Upper lobe of right lung (tissue), 1 donor: ENCODE measurements around the gene RNASEH2A. TPM values are rescaled to one million over a fixed set of nuclear protein-coding genes. Genes with fewer than 3 reads are reported as not detected.

Source experiments
- ATAC-seq: fragments of 200-7000 bp; cut with Tn5 transposase; one replicate; pipeline ENCODE4 v1.9.1; 2020; ENCODE audit warnings: mild to moderate bottlenecking, moderate library complexity
- DNase-seq: peaks from one replicate; pipeline ENCODE4 v3.0.0-alpha.2; 2020
- H3K27ac ChIP-seq: fragments of 200-600 bp; one replicate; pipeline ENCODE4 v1.8.0; 2022
- H3K27me3 ChIP-seq: fragments of 200-600 bp; one replicate; pipeline ENCODE4 v1.8.0; 2022; ENCODE audit warnings: mild to moderate bottlenecking
- H3K36me3 ChIP-seq: fragments of 200-600 bp; one replicate; pipeline ENCODE4 v1.8.0; 2022
- H3K4me1 ChIP-seq: fragments of 200-600 bp; one replicate; pipeline ENCODE4 v1.8.0; 2022
- H3K4me3 ChIP-seq: fragments of 200-600 bp; one replicate; pipeline ENCODE4 v1.8.0; 2022; ENCODE audit warnings: mild to moderate bottlenecking
- H3K9me3 ChIP-seq: fragments of 200-600 bp; one replicate; pipeline ENCODE4 v1.8.0; 2022
- intact Hi-C: fragments of 100-400 bp; cut with DNase I; formaldehyde crosslinking; loops from one replicate; pipeline ENCODE4 v1.11.0; 2022
- total RNA-seq: library from RNA; stranded (reverse); fragmentation: NEBNext Ultra II Directional; extraction: Animal tissue kit (Norgen Biotek cat#: 25700); gene quantifications from one replicate; pipeline ENCODE4 v1.2.1, GENCODE V29; 2021
- TF ChIP-seq, protein P1 (sequence below): fragments of 200-600 bp; IDR thresholded peaks from one replicate; pipeline ENCODE4 v1.8.0; 2022; ENCODE audit warnings: antibody characterized with exemption
- donor health status: DM: no; HTN: yes; CAD: no; lungs with severe emphysema.

The RNASEH2A gene
- total RNA-seq, 1 donor from 2014 or later, result 7.4 TPM

- Histone ChIP-seq H3K4me1 (peaks cover 43% of the 10 kb centered on the region), H3K27ac (peak overlapping the region; percentile 100), H3K9me3 (no peaks in the 10 kb centered on the region), H3K27me3 (no peaks in the 10 kb centered on the region), H3K36me3 (no peaks in the 10 kb centered on the region), H3K4me3 (peak overlapping the region; percentile 88)
- DNase-seq (peak; percentile 99), ATAC-seq (peak; percentile 58)
- TF ChIP-seq, protein P1, sequence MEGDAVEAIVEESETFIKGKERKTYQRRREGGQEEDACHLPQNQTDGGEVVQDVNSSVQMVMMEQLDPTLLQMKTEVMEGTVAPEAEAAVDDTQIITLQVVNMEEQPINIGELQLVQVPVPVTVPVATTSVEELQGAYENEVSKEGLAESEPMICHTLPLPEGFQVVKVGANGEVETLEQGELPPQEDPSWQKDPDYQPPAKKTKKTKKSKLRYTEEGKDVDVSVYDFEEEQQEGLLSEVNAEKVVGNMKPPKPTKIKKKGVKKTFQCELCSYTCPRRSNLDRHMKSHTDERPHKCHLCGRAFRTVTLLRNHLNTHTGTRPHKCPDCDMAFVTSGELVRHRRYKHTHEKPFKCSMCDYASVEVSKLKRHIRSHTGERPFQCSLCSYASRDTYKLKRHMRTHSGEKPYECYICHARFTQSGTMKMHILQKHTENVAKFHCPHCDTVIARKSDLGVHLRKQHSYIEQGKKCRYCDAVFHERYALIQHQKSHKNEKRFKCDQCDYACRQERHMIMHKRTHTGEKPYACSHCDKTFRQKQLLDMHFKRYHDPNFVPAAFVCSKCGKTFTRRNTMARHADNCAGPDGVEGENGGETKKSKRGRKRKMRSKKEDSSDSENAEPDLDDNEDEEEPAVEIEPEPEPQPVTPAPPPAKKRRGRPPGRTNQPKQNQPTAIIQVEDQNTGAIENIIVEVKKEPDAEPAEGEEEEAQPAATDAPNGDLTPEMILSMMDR, result no peak
- intact Hi-C loops, result no loop called here
Observed at GRCh38 chr19:12789904-12790619, 16.3 kb upstream of the RNASEH2A start.

- Histone ChIP-seq H3K9me3 (no peaks in the 10 kb centered on the region), H3K27me3 (no peaks in the 10 kb centered on the region), H3K4me3 (peak overlapping the region; percentile 88), H3K4me1 (peaks cover 39% of the 10 kb centered on the region), H3K27ac (peak overlapping the region; percentile 100), H3K36me3 (no peaks in the 10 kb centered on the region)
- TF ChIP-seq, protein P1, result no peak
- ATAC-seq (no peak), DNase-seq (no peak)
- intact Hi-C loops, result no loop called here
Observed at GRCh38 chr19:12790628-12791344, 15.6 kb upstream of the RNASEH2A start.

GRCh38 chr19:12791345-12792050 lies 14.9 kb upstream of the RNASEH2A start, which contains the start of gene JUNB:
Gene JUNB (plus strand): TSS chr19:12791486. CDS start chr19:12791772, 286 bp downstream.
- H3K36me3 ChIP-seq, result no peaks in the 10 kb centered on the region
- intact Hi-C loops, result no loop called here
- peak within 1 kb of the TSS; percentile 88 for H3K4me3 ChIP-seq
- H3K9me3 ChIP-seq, result no peaks in the 10 kb centered on the region
- ATAC-seq (peak; percentile 64), DNase-seq (peak; percentile 99)
- H3K27ac ChIP-seq, result peak within 1 kb of the TSS; percentile 100
- H3K27me3 ChIP-seq, result no peaks in the 10 kb centered on the region
- TF ChIP-seq, protein P1, result peak; percentile 11
- H3K4me1 ChIP-seq, result peaks cover 39% of the 10 kb centered on the region

GRCh38 chr19:12792051-12792852 lies 14.1 kb upstream of the RNASEH2A start:
- DNase-seq (peak; percentile 89), ATAC-seq (no peak)
- H3K4me3 ChIP-seq, result peak overlapping the region; percentile 88
- no peaks in the 10 kb centered on the region for H3K36me3 ChIP-seq
- intact Hi-C loops, result no loop called here
- H3K9me3 ChIP-seq, result no peaks in the 10 kb centered on the region
- peak overlapping the region; percentile 100 for H3K27ac ChIP-seq
- TF ChIP-seq, protein P1, result peak; percentile 3
- H3K4me1 ChIP-seq, result peaks cover 33% of the 10 kb centered on the region
- H3K27me3 ChIP-seq, result no peaks in the 10 kb centered on the region

GRCh38 chr19:12792853-12793289 lies 13.5 kb upstream of the RNASEH2A start:
- Histone ChIP-seq H3K4me1 (peaks cover 27% of the 10 kb centered on the region), H3K27ac (peak overlapping the region; percentile 100), H3K9me3 (no peaks in the 10 kb centered on the region), H3K27me3 (no peaks in the 10 kb centered on the region), H3K36me3 (no peaks in the 10 kb centered on the region), H3K4me3 (peak overlapping the region; percentile 88)
- no peak for DNase-seq
- intact Hi-C loops, result no loop called here
- TF ChIP-seq, protein P1, result no peak
- no peak for ATAC-seq
